COR-L47 (cell line): ENCODE measurements around the gene SPI1.

Source experiments
- DNase-seq: peaks from one replicate; lab custom pipeline; 2025; lab: John Stamatoyannopoulos, UW

Gene SPI1

DNA sequence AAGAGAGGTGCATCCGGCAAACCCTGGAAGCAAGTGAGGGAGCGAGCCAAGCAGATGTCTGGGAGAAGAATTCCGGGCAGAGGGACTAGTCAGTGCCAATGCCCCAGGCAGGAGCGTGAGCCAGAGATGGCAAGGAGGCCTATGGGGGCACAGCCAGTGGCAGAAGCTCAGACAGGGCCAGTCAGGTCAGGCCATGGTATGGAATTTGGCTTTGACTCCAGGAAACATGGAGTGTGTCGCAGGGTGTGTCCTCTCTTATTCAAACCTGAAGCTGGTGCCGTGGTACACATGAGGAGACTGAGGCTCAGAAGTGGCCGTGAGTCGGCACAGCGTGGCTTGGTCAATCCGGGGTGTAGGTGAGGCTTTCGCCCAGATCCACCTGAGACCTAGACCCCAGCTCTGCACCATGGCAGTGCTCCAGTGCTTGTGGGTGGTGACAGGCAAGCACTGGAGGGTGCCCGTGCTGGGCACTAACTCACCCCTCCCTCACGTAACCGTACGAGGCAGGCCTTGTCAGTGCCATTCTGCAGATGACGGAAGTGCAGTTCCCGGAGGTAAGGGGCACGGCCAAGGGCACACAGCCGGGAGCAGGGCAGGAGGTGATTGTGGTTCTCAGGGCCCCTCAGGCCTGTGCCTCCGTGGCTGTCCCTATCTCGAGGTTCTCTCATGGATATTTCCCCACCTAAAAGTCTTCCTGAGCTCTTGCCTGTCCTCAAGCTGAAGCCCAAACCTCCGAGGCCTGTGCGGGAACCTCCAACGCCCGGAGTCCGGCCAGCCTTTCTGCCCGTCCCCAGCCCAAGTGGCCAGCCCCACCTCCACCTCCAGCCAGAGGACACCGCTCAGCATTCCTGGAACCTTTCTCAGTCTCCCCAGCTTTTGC is 10.6 kb upstream of the SPI1 start:
- no peak for DNase-seq

DNA sequence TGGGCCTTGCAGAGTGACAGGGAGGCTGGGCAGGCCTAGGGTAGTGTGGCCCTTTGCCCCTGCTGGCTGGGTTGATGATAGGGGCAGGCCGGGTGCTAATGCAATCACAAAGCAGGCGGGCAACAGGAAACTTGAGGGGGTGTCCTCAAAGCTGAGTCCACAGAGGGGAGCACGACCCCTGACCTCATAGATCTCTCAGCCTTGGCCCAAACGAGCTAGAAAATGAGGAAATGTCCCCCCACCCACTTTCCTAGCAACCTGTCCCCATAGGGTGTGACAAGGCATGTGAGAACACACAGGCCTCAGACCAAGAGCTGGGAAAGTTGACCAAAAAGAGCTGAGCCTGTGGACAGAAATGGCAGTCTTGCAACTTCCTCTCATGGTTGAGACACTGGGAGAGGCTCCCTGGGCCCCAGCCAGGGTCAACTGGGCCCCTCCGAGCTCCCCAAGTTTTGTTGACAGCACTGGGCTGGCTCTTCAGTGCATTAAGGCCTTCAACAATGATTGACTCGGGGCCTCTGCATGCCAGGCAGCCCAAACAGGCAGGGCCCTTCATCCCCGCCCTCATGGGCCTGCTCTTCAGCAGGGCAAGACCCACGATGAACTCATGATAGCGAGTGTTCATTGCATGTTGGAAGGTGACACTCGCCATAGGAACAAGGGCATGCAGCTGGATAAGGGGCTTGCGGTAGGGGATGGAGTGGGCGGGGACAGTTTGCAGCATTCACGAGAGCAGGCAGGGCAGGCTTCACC is 9.8 kb upstream of the SPI1 start:
- no peak for DNase-seq

GRCh38 chr11:47384498-47384897 is 6.2 kb upstream of the SPI1 start:
- no peak for DNase-seq

DNA sequence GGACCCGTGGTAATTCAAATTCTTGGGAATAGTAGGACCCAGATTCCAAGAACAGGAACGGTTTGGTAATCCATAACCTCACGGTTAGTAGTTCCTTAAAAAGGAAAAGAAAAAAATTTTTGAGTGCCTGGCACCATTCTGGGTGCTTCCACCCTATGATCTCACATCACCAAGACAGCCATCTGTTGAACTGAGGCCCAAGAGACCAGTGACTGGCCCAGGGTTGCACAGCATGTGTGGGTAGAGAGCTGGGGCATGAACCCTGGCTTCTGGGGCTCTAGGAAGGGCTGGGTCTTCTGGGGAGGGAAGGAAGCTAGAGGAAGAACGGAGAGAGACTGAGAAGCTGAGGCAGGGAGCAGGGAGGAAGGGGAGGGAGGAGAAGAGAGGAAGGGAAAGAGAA is 4.7 kb upstream of the SPI1 start:
- no peak for DNase-seq

- DNase-seq, result no peak
Observed at GRCh38 chr11:47380078-47380477, 1.7 kb upstream of the SPI1 start.

- no peak for DNase-seq
Observed at GRCh38 chr11:47379317-47379716, 970 bp upstream of the SPI1 start.

GRCh38 chr11:47378836-47379170 is 456 bp upstream of the SPI1 start:
- no peak for DNase-seq

- no peak for DNase-seq
Observed at GRCh38 chr11:47377571-47378009, 757 bp downstream of the SPI1 start.

GRCh38 chr11:47376525-47377371 is 1.6 kb downstream of the SPI1 start:
- DNase-seq, result no peak

DNA sequence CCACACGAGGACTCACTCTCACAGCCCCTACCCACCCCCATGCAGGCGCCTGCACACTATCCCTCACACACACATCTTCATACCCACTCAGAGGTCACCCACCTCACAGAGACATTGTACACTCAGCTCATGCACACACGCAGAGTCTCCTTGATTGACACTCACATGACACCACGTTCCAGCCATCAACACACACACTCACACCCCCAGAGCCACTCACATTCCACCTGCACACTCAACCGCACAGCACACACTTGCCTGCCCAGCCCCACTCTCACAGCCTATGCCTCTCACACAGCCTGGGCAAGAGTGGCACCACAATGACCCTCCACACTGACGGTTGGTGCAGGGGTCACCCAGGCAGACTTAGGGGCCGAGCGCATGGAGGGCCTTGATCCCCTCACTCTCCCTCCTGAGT is 2.2 kb downstream of the SPI1 start:
- no peak for DNase-seq

- no peak for DNase-seq
Observed at GRCh38 chr11:47375546-47376085, 2.7 kb downstream of the SPI1 start.

DNA sequence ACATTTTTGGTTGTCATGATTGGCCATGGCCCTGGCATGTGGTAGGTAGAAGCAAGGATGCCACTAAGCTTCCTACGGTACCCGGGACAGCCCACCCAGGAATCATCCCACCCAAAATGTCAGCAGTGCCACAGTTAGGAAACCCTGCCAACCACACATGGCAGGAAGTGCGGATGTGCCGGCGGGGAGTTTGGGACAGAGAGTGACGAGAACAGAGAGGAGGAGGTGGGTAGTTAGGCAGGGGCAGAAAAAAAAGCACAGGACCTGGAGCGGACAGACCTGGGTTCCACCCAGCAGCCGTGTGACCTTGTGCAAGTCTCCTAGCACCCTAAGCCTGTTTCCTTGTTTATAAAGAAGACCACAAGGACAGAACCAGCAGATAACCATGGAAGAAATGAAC is 3.3 kb downstream of the SPI1 start:
- DNase-seq, result no peak

- DNase-seq, result no peak
Observed at GRCh38 chr11:47374720-47375019, 3.7 kb downstream of the SPI1 start.

GRCh38 chr11:47373876-47374719 is 4.2 kb downstream of the SPI1 start:
- peak; percentile 57 for DNase-seq

- DNase-seq, result no peak
Observed at GRCh38 chr11:47372422-47372821, 5.9 kb downstream of the SPI1 start.

DNA sequence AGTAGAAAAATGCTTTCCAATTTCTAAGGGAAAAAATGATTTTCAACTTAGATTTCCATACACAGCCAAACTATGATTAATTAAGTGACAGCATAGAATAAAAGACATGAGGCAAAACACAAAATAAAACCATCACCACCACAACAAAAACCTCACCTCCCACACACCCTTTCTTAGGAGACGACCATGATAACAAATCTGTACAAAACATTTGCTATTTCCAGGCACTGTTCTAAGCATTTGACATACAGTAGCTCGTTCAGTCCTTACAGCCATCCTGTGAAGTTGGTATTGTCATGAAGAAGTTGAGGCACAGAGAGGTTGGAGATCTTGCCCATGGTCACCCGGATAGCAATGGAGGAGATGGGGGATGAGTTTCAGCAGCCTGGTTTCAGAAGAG is 8.7 kb downstream of the SPI1 start:
- DNase-seq, result no peak

- no peak for DNase-seq
Observed at GRCh38 chr11:47366020-47366490, 12.3 kb downstream of the SPI1 start.

- DNase-seq, result no peak
Observed at GRCh38 chr11:47361419-47361818, 16.9 kb downstream of the SPI1 start.

DNA sequence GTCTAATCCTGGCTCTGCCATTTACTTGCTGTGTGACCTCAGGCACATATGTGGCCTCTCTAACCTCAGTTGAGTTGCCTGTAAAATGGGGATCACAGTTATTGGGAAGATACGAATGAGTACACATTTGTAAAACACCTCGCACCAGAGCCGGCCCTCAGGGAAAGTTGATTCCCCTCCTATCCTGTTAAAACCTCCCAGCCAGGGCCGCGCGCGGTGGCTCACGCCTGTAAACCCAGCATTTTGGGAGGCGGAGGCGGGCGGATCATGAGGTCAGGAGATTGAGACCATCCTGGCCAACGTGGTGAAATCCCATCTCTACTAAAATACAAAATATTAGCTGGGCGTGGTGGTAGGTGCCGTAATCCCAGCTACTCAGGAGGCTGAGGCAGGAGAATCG is 18.0 kb downstream of the SPI1 start:
- no peak for DNase-seq

DNA sequence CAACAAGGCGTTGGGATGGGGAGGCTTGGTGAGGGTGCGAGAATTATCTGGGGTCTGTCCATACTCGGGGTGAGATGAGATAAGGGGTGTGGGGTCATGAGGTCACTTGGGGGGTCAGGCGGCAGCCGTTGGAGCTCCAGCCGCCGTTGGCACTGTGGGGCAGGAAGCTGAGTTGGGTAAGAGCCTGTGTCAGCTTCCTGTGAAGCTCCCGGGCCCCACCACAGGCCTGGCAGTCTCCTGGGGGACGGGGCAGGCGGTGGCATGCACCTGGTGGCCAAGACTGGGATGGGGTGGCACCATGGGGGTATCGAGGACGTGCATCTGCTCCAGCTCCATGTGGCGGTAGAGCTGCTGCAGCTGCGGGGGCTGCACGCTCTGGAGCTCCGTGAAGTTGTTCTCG is 18.8 kb downstream of the SPI1 start:
- DNase-seq, result no peak

GRCh38 chr11:47359162-47359561 is 19.2 kb downstream of the SPI1 start:
- DNase-seq, result no peak

- DNase-seq, result no peak
Observed at GRCh38 chr11:47358731-47359051, 19.7 kb downstream of the SPI1 start.
